SK-N-SH treated with all-trans-retinoic acid at 6 μM for 48 hours (cell line): ENCODE results near the gene COBLL1.

ENCODE experiments used
- ATAC-seq: fragments of 200-7000 bp; cut with Tn5 transposase; 3 replicates; pipeline ENCODE4 v1.9.1; 2020; ENCODE audit warnings: mild to moderate bottlenecking, moderate library complexity
- ARNTL ChIP-seq: fragments of 450-650 bp; formaldehyde crosslinking; IDR thresholded peaks from 2 replicates; pipeline ENCODE4 v1.5.0; 2020; ENCODE audit warnings: low read depth, mild to moderate bottlenecking, moderate library complexity, borderline replicate concordance
- BACH2 ChIP-seq: fragments of 250-450 bp; sonication (Bioruptor Pico); IDR thresholded peaks from 2 replicates; pipeline ENCODE4 v1.9.0; 2021; ENCODE audit warnings: mild to moderate bottlenecking, borderline replicate concordance
- CREB5 ChIP-seq: fragments of 250-450 bp; sonication (Bioruptor Pico); IDR thresholded peaks from 2 replicates; pipeline ENCODE4 v1.5.1; 2020; ENCODE audit warnings: low read depth, mild to moderate bottlenecking, moderate library complexity
- CSDC2 ChIP-seq: fragments of 250-450 bp; sonication (Bioruptor Pico); IDR thresholded peaks from 2 replicates; pipeline ENCODE4 v1.5.0; 2020; ENCODE audit warnings: mild to moderate bottlenecking, moderate library complexity
- CSRNP3 ChIP-seq: fragments of 250-450 bp; sonication (Bioruptor Pico); IDR thresholded peaks from 2 replicates; pipeline ENCODE4 v1.5.1; 2021; ENCODE audit warnings: mild to moderate bottlenecking, moderate library complexity
- ESRRG ChIP-seq: fragments of 250-450 bp; sonication (Bioruptor Pico); IDR thresholded peaks from 2 replicates; pipeline ENCODE4 v1.6.1; 2021; ENCODE audit warnings: mild to moderate bottlenecking
- GLIS3 ChIP-seq: fragments of 250-450 bp; sonication (Bioruptor Pico); IDR thresholded peaks from 2 replicates; pipeline ENCODE4 v1.5.0; 2020; ENCODE audit warnings: mild to moderate bottlenecking, moderate library complexity
- ISL1 ChIP-seq: fragments of 250-450 bp; sonication (Bioruptor Pico); IDR thresholded peaks from 2 replicates; pipeline ENCODE4 v2.1.2; 2022; ENCODE audit warnings: mild to moderate bottlenecking, moderate library complexity
- OSR1 ChIP-seq: fragments of 250-450 bp; sonication (Bioruptor Pico); IDR thresholded peaks from 2 replicates; pipeline ENCODE4 v1.8.0; 2022; ENCODE audit warnings: moderate library complexity, mild to moderate bottlenecking, inconsistent platforms
- PATZ1 ChIP-seq: fragments of 250-450 bp; sonication (Bioruptor Pico); IDR thresholded peaks from 2 replicates; pipeline ENCODE4 v1.8.0; 2020; ENCODE audit warnings: mild to moderate bottlenecking, moderate library complexity, borderline replicate concordance
- POU6F1 ChIP-seq: fragments of 250-450 bp; sonication (Bioruptor Pico); IDR thresholded peaks from 2 replicates; pipeline ENCODE4 v1.8.0; 2021; ENCODE audit warnings: low read depth, mild to moderate bottlenecking, moderate library complexity, borderline replicate concordance
- PPARA ChIP-seq: fragments of 250-450 bp; sonication (Bioruptor Pico); IDR thresholded peaks from 2 replicates; pipeline ENCODE4 v1.5.0; 2020; ENCODE audit warnings: mild to moderate bottlenecking, borderline replicate concordance
- RARB ChIP-seq: fragments of 250-450 bp; sonication (Bioruptor Pico); IDR thresholded peaks from 2 replicates; pipeline ENCODE4 v1.8.0; 2021; ENCODE audit warnings: mild to moderate bottlenecking, moderate library complexity
- SNAI2 ChIP-seq: fragments of 250-450 bp; sonication (Bioruptor Pico); IDR thresholded peaks from 2 replicates; pipeline ENCODE4 v1.5.0; 2020; ENCODE audit warnings: mild to moderate bottlenecking, moderate library complexity
- TCF4 ChIP-seq: fragments of 250-450 bp; sonication (Bioruptor Pico); IDR thresholded peaks from 2 replicates; pipeline ENCODE4 v1.8.0; 2021; ENCODE audit warnings: mild to moderate bottlenecking, moderate library complexity, borderline replicate concordance
- TOX ChIP-seq: fragments of 250-450 bp; sonication (Bioruptor Pico); IDR thresholded peaks from 2 replicates; pipeline ENCODE4 v1.8.0; 2021; ENCODE audit warnings: mild to moderate bottlenecking, moderate library complexity, borderline replicate concordance
- TSHZ2 ChIP-seq: fragments of 250-450 bp; sonication (Bioruptor Pico); IDR thresholded peaks from 2 replicates; pipeline ENCODE4 v1.5.0; 2020; ENCODE audit warnings: mild to moderate bottlenecking, moderate library complexity
- ZC3H10 ChIP-seq: fragments of 250-450 bp; sonication (Bioruptor Pico); IDR thresholded peaks from 2 replicates; pipeline ENCODE4 v1.5.1; 2021; ENCODE audit warnings: mild to moderate bottlenecking, moderate library complexity
- ZFP3 ChIP-seq: fragments of 250-450 bp; sonication (Bioruptor Pico); IDR thresholded peaks from 2 replicates; pipeline ENCODE4 v1.5.0; 2020; ENCODE audit warnings: mild to moderate bottlenecking, moderate library complexity
- ZNF565 ChIP-seq: fragments of 450-650 bp; formaldehyde crosslinking; conservative IDR thresholded peaks from 2 replicates; pipeline ENCODE4 v1.5.0; 2020; ENCODE audit warnings: low read depth, mild to moderate bottlenecking, moderate library complexity
- ZNF8 ChIP-seq: fragments of 450-650 bp; formaldehyde crosslinking; IDR thresholded peaks from 2 replicates; pipeline ENCODE4 v1.5.0; 2020; ENCODE audit warnings: mild to moderate bottlenecking, moderate library complexity

Gene COBLL1

GRCh38 chr2:164717000-164717803, 124.4 kb downstream of the COBLL1 start:
- TF ChIP-seq RARB (CRISPR knock-in tag), result no peak
- no peak for TF ChIP-seq CSDC2 (CRISPR knock-in tag)
- no peak for TF ChIP-seq ESRRG (CRISPR knock-in tag)
- TF ChIP-seq CREB5, result no peak
- no peak for TF ChIP-seq ZNF8 (CRISPR knock-in tag)
- TF ChIP-seq BACH2 (CRISPR knock-in tag), result no peak
- no peak for TF ChIP-seq TCF4 (CRISPR knock-in tag)
- TF ChIP-seq TOX (CRISPR knock-in tag), result no peak
- no peak for TF ChIP-seq TSHZ2 (CRISPR knock-in tag)
- no peak for TF ChIP-seq SNAI2 (CRISPR knock-in tag)
- TF ChIP-seq CSRNP3 (CRISPR knock-in tag), result no peak
- TF ChIP-seq ZNF565 (CRISPR knock-in tag), result no peak
- no peak for TF ChIP-seq ISL1 (CRISPR knock-in tag)
- TF ChIP-seq ZC3H10 (CRISPR knock-in tag), result no peak
- TF ChIP-seq ARNTL (CRISPR knock-in tag), result no peak
- no peak for TF ChIP-seq GLIS3 (CRISPR knock-in tag)
- TF ChIP-seq PPARA, result no peak
- TF ChIP-seq POU6F1 (CRISPR knock-in tag), result no peak
- TF ChIP-seq ZFP3 (CRISPR knock-in tag), result no peak
- TF ChIP-seq PATZ1 (CRISPR knock-in tag), result no peak
- ATAC-seq, result no peak

- no peak for ATAC-seq
- no peak for TF ChIP-seq TCF4 (CRISPR knock-in tag)
- TF ChIP-seq ESRRG (CRISPR knock-in tag), result no peak
- no peak for TF ChIP-seq ARNTL (CRISPR knock-in tag)
- no peak for TF ChIP-seq ZC3H10 (CRISPR knock-in tag)
- TF ChIP-seq TOX (CRISPR knock-in tag), result no peak
- no peak for TF ChIP-seq RARB (CRISPR knock-in tag)
- no peak for TF ChIP-seq PPARA
- TF ChIP-seq PATZ1 (CRISPR knock-in tag), result no peak
- no peak for TF ChIP-seq CSDC2 (CRISPR knock-in tag)
- no peak for TF ChIP-seq CSRNP3 (CRISPR knock-in tag)
- no peak for TF ChIP-seq CREB5
- no peak for TF ChIP-seq OSR1 (CRISPR knock-in tag)
- no peak for TF ChIP-seq SNAI2 (CRISPR knock-in tag)
Measured at GRCh38 chr2:164714471-164714870, 127.2 kb downstream of the COBLL1 start.
